GM19397 (cell line): Measurements from ENCODE around the gene PPP2R2D.
A peak's percentile ranks its signal among the peaks of the same experiment; 100 is the strongest.

Source experiments
- ATAC-seq: cut with Tn5 transposase; IDR thresholded peaks from one replicate; pipeline ENCODE4 v1.9.1; 2021; ENCODE audit warnings: mild to moderate bottlenecking, moderate library complexity; ENCODE audit not compliant: unreplicated experiment

The PPP2R2D gene

DNA sequence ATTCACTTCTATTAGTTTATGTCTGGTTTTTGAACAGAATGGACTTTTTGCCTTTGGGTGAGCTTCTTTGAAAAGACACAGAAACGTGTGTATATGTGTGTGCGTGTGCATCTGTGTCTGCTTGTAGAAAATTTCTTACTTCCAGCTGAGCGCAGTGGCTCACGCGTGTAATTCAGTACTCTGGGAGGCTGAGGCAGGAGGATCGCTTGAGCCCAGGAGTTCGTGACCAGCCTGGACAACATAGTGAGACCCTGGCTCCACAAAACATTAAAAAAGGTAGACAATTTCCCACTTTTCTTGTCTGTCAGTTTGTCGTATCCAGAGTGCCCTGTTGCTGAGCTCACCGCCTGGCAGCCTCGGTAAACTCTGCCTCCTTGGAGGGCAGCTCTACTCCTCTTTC, 25.4 kb downstream of the PPP2R2D start:
- no peak for ATAC-seq

DNA sequence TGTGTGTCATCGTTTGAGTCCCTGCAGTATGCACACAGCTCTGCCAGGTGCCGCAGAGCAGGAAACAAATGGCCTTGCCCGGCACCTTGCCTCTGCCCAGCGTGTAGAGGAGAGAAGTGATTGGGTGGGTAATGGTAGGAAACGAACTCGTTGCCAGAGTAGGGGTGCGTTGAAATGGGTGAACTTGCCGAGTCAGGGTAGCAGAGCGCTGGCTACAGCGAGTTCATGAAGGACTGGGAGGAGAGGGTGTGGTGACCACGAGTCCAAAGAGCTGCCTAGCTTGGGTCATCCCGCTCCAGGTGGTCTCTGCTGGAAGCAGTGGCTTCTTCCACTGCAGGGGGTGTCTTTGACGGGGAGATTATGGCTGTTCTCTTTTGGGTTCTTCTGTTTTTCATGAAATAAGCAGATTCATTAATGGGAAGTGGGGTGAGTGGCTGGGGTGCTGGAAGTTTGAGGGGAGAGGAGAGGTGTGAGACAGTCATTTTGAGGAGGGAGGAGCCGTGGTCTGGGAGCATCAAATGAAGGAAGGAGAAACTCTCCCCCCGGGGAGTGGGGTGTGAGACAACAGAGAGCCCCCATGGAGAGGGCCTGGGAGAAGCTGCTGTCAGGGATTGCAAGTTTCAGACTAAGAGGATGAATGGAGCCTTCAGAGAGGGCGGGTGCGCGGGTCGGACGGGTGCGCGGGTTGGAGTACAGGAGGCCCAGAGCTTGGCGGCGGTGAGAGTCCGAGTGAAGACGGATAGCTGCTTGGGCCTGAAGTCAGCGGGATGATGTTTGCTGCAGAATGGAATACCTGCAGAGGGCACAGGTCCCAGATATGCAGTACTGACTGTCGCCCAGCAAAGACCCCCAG, 26.2 kb downstream of the PPP2R2D start:
- no peak for ATAC-seq

DNA sequence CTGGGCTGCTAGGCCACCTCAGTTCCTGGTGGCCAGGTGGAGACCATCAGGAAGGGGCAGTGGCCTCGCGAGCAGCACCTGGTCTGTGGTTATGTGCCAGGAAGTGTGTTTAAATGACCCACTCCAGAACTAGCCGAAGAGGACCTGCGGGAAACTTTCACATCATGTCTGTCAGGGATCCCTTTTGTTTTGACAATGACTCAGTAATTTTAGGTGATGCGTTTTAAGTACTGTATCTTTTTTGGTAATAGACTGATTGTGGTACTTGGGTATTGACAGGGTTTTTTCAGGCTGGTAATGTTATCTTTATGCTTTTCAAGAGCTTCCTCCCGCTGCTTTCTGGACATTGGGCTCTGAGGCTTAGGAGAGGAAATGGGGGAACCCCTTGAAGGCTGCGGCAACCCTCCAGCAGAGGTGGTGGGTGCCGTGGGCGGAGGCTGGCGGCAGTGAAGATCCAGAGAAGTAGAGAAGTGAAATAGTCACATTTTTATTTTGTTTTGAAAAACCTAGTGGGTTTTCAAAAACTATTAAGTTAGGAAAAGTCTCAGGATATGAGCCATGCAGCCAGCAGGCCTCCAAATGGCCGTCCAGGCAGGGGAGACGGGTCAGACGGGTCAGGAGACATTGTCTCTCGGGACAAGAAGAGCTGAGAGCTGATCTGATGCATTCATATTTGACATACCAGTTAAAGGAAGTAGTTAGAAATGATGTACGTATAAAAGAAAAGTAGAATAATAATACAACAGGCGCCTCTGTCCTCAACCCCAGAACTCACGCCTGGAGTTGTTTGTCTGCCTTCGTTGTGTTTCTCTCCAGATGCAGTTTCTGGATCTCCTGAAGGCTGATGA, 27.7 kb downstream of the PPP2R2D start:
- ATAC-seq, result peak; percentile 78

DNA sequence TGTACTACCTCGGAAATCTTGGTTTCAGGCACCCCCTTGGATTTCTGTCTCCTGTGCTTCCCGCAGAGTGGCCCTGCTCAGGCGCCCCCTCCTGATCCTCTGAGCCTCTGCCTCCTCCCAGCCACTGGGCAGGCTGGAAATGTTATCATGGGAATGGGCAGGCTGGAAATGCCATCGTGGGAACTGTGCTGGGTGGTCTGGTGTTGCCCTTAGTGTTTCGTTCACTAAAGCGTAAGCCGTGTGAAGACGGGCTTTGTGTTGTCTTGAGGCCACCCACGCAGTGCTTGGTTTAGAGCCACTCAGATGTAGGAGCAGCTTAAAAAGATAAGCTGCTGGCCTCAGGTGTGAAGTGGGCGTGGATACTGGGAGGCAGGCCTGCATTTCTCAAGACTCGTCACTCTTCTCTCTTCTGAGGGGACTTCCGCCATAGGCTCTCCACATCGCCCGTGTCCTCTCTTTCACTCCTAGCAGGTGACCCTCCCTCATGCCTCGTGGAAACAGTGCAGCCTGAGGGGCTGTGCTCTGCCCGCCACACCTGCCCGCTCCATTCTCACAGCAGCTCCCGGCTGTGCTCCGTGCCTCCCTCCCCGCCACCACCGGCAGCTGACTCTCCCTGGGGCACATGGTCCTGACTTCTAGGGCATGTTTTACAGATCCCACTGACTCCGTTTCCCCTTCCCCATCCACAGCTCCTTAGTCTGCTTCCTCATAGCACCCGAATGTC, 28.5 kb downstream of the PPP2R2D start:
- no peak for ATAC-seq

DNA sequence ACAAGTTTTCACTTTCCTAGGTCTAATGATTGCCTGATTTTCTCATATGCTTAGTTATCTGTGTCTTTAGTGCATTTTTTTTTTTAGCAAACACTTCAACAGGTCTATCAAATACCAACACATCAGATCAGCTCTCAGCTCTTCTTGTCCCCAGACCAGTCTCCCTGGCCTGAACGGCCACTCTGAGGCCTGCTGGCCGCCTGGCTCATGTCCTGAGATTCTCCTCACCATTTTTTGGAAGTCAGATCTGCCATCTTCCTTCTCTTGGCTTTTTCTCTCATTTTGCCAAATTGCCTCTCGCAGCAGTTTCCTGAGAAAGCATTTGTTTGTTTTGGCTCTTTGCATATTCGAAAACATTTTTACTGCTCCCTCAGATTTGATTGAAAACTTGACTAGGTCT, 29.3 kb downstream of the PPP2R2D start:
- no peak for ATAC-seq

DNA sequence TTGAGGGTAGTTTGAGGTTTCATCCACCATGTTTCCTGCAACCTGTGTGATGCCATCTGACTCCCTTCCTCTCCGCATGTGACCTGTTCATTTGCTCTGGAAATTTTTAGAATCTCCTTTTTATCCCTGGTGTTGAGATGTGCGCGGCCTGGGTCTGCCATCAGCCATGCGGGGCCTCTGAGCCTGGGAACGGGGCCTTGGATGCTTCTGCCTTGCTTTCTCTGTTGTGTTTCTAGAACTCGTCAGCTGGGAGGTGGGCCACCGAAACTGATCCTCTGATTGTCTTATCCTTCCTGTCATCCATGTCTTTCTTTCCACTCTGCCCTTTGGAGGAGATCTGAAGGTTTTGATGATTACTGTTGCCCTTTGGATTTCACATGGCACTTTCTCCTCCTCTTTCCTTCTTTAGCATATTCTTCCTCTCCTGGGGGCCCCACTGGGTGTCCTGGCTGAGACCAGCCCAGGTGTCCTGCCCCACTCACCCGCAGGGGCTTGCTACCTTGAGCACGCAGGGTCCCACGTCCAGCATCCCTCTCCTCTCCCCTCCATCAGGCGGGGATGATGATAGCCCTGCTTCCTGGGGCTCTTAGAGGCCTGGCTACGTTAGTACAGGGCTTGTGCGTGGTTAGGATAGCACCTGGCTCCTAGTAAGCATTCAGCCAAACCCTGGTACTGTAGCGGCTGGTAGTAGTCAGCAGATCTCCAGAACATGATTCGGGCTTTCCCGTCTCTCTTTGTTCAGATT, 29.9 kb downstream of the PPP2R2D start:
- no peak for ATAC-seq

DNA sequence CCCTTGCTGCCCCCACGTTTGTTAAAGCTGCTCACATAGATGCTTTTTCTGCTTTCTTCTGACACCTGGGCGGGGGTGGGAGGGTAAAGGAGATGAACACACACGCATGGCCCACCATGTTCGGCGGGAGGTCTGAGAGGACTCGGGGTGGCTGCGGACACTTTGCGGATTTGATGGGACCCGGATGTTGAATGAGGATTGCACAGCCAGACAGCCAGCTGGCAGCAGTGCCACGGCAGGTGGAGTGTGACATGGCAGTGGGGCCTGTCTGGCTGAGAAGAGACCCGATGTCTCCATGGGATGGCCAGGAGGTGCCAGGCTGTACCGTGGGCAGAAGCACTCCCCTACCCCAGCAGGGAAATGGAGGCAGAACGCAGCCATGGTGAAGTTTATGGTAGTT, 31.2 kb downstream of the PPP2R2D start:
- ATAC-seq, result no peak

DNA sequence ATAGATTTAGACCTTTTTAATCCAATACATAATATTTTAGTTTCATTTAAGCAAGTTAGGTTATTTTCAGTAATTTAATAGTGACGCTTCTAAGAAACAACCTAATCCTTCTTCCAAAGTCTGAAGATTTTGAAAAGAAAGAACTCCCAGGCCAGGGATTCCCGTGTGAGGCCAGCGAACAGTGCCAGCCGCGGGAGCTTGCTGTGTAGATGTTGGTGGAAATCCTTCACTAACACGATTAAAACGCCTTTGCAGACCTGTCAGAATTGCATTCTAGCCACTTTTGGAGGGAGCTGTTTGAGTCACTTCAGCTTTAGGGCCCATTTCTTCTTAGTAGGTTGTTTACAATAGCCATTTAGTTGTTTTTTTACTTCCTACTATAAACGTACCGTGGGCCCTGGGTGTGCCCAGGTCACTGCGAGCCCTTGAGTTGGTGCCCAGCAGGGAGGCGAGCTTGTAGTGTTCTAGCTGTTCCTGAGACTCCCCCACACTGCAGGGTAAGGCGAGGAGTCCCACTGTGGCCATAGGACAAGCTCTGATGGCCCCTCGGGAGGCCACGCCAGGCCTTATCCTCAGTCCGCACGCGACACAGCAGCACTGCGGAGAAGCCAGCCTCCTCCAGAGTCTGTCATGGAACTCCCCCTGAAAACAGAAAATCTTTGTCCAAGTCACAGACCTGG, 32.3 kb downstream of the PPP2R2D start:
- no peak for ATAC-seq

DNA sequence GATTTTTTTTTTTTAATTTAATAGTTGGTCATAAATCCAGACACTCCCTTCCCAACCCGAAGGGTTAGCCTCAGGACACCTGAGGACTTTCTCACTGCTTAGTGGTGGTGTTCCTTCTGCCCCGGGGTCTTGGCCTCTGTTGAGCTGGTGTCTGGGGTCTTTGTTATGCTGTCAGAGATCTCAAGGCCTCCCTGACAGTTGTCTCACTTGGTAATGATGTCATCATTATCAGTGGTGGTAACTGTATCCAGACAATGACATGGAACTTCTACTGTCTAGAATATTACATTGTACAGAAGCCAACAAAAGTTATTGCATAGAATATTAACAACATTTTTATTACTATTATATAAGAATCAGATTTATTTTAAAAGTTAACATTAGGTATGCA, 32.9 kb downstream of the PPP2R2D start:
- no peak for ATAC-seq

DNA sequence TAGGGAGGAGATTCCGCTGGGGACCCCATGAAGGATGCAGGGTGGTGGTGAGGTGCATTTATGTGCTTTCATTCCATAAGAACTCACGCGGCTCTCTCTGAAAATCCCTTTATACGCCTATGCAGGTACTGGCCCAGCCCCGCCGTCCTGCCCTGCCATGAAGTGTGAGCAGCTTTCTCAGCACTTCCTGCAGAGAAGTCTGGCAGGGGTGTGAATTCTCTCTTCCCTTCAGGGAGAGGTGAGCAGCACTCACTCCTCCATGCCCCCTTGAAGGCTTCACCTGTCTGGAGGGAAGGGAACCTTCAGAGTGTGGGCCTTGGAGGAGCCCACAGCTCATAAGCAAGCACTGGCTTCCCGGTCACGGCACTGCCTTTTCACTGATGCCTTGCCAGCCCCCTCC, 34.0 kb downstream of the PPP2R2D start:
- no peak for ATAC-seq

DNA sequence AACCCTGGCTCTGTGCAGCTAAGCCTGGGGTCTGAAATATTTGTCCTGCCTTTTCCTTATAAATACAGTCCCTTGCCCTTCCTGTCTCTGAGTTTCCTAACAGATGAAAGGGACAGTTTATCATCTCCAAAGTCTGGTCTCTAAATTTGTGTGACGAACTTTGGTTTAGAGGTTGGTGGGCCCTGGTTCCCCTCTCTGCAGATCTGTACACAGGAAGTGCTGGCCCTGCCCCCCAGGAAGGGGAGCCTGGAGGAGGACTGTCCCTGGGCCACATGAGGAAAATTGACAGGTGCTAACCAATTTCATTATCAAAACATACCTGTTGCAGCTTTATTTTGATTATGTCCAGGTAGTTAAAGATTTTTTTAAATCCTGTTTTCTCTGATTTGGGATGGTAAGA, 34.5 kb downstream of the PPP2R2D start:
- ATAC-seq, result no peak

DNA sequence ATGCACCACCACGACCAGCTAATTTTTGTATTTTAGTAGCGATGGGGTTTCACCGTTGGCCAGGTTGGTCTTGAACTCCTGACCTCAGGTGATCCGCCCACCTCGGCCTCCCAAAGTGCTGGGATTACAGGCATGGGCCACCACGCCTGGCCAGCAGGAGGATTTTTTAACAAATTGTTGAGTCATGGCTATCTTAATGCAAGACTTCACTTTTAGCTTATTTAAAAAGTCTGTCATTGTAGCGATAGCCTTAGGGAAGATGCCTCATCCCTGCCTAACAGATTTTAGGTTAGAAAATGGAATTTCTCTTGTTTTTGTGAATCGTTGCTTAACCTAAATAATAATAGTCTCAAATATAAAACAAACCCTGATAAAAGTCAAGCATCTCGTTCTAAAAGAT, 35.5 kb downstream of the PPP2R2D start:
- no peak for ATAC-seq

DNA sequence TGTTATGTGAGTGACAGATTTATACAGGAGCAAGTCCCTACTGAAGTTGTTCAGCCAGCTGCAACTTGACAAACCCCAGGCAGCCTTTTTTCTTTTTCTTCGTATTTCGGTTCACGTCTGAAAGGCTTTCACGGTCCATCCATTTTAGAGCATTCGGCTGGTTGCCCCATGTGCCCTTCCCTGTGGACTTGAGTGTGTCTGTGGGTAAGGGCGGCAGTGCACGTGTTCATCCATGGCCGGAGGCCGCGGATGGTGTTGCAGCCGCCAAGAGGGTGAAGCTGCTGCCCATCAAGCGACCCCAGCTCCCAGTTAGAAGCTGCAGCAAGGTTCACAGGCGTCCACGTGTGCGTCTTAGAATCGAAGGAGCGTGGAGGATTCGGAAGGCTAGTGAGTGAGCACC, 35.9 kb downstream of the PPP2R2D start:
- no peak for ATAC-seq

DNA sequence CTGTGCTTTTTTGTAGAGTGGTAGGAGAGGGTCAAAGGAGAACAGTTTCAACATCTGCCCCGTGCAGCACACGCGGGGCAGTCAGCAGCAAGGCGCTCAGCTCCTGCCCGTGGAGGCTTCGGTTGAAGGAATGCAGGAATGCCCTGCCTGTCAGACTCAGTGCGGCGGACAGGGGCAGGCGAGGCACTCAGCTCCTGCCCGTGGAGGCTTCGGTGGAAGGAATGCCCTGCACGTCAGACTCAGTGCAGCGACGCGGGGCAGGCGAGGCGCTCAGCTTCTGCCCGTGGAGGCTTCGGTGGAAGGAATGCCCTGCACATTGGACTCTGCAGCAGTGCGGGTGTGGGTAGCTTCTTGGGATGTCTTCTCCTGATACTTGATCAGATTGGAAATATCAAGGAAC, 37.0 kb downstream of the PPP2R2D start:
- ATAC-seq, result no peak

DNA sequence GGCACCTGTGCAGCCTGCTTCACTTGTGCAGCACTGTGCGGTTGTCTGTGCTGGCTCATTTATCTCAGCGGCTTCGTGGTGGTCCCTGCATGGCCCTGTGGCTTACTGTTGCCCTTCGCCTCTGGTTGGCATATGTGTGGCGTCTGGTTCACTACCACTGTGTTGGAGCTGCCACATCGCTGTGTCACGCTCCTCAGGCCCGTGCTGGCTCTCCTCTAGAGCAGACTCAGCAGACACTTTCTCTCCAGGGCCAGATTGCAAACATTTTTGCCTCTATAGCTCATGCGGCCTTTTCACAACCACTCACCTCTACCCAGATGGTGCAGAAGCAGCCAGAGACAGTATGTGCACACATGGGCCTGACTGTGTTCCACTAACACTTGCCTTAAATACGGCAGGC, 37.9 kb downstream of the PPP2R2D start:
- ATAC-seq, result no peak

DNA sequence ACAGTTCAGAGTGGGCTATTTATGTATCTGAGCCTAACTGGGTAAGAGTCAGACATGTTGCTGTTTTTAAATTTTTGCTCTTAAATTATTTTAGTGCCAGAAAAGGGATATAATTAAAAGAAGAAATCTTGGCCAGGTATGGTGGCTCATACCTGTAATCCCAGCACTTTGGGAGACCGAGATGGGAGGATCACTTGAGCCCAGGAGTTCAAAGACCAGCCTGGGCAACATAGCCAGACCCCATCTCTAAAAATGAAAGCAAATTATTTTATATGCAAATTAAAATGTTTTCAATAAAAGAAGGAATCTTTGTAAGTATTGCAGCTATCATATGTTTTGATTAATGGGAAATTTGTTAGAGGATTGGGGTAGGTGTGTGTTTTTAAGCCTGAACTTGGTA, 41.6 kb downstream of the PPP2R2D start:
- ATAC-seq, result no peak

DNA sequence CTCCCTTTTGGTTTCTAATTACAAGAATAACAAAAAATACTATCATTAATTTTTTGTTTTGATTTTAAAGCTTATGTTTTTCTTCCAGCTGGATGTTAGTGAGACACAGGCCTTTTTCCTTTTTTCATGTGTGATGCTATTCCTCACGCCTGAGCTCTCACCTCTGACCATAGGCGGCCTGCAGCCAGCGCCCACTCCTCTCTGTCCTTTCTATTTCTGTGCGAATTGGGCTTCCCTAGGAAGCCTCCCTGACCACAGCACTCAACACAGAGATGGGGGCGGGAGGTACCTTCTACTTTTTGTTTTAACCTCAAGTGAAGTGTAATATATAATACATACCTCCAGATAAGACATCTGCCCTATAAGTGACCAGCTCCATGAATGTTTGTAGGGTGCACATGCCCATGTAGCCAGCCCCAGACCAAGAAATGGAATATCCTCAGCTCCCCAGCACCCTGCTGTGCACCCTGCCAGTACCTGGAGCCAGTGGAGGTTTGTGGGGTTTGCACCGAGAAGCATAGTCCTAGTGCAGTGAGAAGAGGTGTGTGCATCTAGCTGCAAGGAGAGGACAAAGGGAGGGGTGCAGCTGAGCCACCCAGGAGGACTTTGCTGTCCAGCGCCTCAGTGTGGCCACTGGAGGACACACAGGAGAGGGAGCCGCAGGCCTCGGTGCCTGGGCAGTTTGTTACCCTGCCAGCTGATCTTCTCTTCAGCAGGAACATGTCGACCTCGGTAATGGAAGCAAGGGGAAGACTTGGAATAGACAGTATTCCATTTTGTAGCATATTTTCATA, 42.4 kb downstream of the PPP2R2D start:
- ATAC-seq, result no peak

DNA sequence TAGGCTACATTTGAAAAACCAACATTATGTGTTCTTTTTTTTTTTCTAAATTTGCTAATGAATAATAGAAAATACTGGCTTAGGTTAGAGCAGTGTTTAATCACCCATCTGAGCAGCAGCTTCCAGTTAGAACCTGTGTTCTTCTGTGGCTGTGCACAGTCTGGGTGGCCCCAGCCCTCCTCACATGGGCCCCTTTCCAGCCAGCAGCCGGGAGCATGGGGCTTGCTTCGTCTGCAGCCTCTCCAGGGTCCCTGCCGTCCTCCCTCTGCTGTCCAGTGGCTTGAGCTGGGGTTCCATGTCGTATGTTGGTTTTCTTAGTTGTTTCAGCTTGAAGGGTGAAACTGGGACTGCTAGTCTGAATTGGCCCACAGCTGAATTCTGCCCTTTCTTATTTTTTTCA, 43.6 kb downstream of the PPP2R2D start:
- no peak for ATAC-seq

DNA sequence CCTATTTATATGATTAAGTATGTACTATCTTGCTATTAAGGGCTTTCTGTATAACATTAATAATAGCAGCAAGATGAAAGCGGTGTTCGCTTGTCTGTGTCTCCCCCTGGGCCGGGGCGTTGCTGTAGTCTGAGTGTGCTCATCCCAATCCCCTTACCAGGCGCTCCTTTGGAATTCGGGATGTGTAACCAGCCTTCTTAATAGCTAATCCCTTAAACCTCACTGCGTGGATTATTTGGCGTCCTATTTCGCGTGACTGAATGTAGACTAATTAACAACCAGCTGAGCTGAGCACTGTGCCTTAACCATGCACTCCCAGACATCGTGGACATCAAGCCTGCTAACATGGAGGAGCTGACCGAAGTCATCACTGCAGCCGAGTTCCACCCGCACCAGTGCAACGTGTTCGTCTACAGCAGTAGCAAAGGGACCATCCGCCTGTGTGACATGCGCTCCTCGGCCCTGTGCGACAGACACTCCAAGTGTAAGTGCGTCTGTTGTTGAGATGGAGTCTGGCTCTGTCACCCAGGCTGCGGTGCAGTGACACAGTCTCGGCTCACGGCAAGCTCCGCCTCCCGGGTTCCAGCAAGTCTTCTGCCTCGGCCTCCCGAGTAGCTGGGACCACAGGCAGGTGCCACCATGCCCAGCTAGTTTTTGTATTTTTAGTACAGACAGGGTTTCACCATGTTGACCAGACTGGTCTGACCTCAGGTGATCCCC, 44.3 kb downstream of the PPP2R2D start:
- no peak for ATAC-seq
